ENCODE data around the gene SUFU. TPM values are rescaled to one million over a fixed set of nuclear protein-coding genes. Genes with fewer than 3 reads are reported as not detected.

The SUFU gene
- total and polyA plus RNA-seq, 2 of the 8 experiments (the other 6 are each of a cell fraction or from before 2014, with no cell fraction given): 7.0 to 10.8 TPM

DNA sequence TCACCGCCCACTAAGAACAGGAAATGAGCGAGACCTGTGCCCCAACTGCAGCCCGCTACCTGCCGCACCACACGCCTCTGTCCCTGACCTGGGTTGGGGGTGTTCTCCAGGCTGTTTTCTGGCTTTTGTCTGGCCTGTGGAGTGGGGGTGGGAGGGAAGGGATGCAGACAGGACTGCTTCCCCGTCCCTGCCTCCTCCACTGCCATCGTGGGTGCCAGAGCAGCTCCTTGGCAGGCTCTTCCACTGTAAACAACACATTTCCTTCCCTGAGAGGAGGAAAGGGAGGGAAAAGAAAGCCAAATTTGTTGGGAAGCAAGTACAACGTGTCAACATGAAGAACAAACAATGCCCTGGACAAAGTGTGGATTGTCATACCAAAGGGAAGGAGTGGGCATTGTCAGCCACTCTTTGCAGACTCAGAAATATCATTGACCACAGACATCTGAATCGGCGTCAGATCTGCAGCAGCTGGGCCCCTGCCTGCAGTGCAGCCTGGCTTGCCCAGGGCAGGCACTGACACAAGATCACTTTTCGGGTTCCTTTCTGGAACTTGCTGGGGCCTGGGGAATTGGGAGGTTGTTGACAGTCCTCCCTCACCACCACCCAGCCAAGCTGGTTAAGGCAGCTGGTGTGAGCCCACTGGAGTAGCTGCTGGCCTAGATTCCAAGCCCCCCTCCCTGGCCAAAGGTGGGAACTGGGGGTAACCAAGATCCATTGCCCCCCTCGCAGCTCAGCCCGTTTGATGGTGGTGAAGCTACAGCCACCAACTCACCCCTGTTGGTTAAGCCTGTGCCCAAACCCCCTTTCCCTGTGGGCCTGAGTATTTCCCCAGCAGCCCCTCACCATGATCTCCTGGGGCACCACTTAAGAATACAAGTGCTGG is 117.9 kb downstream of the SUFU start (continued):
- TF ChIP-seq BRCA1 (IDR thresholded peaks at IDR 0.05; ENCODE audit: low read depth, low read length): no peak
- no peak for TF ChIP-seq SIRT6 (IDR thresholded peaks at IDR 0.05; ENCODE audit: low read length)

Data from H1 (cell line).